ENCODE measurements around the gene TUBGCP6.

Gene TUBGCP6

DNA sequence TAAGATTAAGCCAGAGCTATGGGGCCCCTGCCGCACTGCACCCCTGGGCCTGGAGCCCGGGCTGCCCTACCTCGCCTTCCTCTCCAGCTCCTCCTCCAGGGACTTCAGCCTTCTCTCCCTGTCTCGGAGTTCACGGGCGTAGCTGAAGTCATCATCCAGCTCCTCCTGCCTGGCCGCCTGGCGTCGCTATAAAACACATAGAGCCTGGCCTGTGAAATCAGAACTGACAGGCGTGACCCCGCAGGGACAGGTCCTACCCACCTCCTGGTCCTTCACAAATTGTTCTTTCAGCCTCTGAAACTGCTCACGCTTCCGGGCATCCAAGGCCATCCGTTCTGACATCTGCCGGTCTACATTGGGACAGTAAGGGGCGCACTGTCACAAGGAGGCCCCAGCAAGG, 20.8 kb downstream of the TUBGCP6 start:
- no peak for DNase-seq

- no peak for DNase-seq
Measured at GRCh38 chr22:50222508-50222907, 22.3 kb downstream of the TUBGCP6 start.

DNA sequence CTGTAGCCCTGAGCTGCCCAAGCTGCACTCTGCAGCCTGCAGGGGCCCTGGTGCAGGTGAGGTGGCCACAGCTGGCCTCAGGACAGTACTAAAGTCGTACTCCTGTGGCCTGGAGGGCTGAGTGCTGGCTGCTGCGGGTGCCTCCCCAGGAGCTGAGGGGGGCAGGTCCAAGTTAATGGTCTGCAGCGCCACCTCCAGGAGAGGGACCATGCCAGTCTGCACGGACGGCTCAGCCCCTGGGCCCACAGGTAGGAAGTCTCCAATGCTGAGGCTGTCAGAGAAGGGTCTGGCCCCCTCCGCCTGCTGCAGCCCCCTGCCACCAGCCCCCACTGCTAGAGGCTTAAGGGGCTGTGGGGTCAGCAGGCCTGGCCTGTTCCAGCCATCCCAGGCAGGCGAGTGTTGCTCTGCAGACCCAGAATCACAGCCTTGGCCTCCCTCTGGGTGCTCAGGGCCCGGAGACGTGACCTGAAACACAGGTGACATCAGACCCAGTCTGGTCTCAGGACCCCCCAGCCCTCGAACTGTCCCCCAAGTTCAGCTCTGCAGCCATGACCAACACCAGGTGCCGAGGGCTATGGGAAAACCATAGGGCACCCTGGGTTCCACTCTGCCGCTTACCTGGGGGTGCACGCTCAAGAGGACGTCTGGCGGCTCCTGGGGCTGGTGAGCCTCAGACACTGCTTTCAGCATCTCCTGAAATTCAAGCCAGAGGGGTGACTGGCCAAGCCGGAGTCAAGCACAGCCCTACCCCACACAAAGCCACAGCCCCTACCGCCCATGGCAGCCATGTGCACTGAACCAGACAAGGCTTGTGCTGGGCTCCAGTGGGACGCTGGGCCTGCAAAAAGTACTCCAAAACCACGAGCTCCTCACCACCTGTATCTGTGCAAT, 23.2 kb downstream of the TUBGCP6 start:
- no peak for DNase-seq

DNA sequence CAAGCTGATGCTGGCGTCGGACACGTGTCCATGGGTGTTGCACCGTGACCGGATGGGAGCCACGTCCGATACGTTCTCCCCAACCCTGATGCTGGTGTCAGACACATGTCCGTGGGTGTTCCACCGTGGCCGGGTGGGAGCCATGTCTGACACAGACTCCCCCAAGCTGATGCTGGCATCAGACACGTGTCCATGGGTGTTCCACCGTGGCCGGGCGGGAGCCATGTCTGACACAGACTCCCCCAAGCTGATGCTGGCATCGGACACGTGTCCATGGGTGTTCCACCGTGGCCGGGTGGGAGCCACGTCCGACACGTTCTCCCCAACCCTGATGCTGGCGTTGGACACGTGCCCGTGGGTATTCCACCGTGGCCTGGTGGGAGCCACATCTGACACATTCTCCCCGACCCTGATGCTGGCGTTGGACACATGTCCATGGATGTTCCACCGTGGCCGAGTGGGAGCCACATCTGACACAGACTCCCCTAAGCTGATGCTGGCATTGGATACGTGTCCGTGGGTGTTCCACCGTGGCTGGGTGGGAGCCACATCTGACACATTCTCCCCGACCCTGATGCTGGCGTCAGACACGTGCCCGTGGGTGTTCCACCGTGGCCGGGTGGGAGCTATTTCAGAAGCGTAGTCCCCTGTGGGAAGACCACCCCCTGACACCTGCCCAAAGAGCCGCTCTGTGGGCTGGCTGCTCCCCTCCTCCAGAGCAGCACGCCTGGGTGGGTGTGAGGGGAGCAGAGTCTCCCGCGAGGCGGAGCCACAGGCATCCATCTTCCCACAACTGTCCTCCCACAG, 24.0 kb downstream of the TUBGCP6 start:
- no peak for DNase-seq

DNA sequence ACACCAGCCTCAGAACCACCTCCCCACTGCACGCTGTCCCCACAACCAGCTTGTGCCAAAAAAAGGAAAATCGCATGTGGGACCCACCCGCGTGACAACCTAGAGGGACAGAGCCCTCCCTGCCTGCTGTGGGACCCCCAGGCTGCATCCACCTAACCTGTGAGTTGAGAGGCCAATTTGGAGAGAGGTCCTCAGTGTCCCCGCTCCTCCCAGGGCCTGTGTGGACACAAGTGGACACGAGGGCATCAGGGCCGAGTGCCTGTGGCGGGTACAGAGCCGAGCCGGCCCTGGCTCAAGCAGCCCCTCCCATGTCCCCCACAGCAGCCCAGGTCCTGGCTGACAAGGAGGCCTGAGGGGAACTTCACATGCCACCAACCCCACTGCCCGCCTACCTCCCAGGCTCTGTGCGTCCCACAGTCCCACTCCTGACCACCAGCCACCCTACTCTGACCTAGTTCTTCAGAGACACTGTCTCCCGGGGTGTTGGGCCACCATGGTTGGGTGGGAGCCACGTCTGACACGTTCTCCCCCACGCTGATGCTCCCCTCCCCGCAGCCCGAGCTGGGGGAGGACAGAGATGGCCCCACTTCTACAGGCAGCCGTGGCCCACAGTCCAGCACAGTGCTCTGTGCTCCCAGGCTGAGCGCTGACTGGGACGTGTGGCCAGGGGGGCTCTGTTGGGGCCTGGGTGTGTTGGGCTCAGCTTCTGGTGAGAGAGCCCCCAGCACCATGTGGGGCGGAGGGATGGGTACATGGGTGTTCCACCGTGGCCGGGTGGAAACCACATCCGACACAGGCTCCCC, 24.8 kb downstream of the TUBGCP6 start:
- no peak for DNase-seq

DNA sequence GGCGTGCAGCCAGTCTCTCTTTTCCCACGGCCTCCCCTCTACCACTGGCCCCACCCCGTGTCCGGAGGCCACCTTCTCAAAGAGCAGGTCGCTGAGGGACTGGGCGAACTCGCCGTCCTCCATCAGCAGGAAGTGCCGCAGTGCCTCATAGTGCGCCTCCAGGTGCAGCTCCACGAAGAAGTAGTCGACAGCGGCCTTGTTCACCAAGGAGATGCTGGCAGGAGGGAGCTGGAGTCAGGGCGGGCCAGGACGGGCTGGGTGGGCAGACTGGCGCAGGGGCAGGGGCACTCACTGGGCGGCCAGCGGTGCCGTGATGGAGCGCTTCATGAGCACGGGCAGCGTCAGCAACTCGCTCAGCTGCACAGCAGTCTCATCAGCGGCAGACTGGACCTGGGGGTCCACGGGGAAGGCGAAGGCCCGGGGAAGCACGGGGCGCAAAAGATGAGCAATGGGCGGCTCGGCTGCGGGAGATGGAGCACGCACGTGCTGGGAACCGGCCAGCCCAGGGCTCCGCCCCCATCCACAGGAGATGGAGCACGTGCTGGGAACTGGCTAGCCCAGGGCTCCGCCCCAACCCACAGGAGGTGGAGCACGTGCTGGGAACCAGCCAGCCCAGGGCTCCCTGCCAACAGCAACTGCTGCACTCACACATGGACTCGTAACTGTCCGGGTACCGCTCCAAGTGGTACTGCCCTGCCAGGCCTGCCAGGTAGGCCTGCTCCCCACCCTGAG, 25.7 kb downstream of the TUBGCP6 start:
- DNase-seq: no peak

- DNase-seq: no peak
Measured at GRCh38 chr22:50218153-50218995, 26.4 kb downstream of the TUBGCP6 start.

GRCh38 chr22:50217543-50218152, 27.2 kb downstream of the TUBGCP6 start:
- DNase-seq: no peak

DNA sequence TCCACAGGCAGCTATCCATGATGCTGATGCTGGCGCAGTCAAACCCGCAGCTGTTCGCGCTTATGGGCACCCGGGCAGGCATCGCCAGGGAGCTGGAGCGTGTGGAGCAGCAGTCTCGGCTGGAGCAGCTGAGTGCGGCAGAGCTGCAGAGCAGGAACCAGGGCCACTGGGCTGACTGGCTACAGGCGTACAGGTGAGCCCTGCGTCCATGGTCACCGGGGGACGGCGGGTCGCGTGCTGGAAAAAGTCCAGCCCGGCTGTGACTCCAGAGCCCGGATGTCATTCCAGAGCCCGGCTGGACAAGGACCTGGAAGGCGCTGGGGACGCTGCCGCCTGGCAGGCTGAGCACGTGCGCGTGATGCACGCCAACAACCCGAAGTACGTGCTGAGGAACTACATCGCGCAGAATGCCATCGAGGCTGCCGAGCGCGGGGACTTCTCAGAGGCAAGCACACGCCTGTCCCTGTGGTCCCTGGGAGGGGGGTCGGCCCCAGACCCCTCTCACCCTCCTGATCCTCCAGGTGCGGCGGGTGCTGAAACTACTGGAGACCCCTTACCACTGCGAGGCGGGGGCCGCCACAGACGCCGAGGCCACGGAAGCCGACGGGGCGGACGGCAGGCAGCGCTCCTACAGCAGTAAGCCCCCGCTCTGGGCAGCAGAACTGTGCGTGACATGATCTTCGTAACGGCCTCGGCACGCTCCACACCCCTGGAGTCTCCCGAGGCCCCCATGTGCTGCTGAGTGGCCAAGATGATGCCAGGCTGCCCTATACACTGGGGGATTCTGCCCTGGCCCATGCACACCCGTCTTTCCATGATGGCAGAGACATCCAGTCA, 27.9 kb downstream of the TUBGCP6 start:
- no peak for DNase-seq

DNA sequence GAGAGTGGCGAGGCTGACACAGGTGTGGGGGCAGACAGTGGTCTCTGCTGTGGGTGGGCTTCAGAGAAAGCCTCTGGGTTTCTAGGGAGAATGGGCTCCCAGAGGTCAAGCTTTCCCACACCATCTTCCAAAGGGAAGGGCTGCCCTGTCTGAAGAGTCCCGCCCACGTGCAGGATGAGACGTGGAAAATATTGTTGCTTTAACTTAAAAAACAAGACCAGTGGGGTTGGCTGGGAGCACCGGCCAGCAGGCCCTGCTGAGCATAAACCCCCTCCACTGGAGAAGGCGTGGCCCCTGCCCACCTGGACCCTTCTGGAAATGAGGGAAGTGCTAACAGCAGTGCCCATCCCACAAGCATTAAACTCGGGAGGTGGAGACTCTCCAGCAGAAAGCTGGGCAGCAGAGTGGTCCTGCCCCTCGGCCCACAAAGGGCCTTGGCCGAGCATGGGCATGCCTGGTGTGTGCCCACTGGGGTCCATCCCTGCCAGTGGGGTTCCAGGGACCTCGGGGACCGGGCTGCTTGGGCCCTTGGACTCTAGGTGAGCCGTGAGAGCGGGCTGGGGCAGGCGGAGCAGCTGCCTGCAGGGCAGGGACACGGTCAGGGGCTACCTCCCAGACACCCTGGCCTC, 28.7 kb downstream of the TUBGCP6 start:
- DNase-seq: no peak

- no peak for DNase-seq
Measured at GRCh38 chr22:50215297-50216054, 29.3 kb downstream of the TUBGCP6 start.

- DNase-seq: no peak
Measured at GRCh38 chr22:50213263-50213662, 31.6 kb downstream of the TUBGCP6 start.

DNA sequence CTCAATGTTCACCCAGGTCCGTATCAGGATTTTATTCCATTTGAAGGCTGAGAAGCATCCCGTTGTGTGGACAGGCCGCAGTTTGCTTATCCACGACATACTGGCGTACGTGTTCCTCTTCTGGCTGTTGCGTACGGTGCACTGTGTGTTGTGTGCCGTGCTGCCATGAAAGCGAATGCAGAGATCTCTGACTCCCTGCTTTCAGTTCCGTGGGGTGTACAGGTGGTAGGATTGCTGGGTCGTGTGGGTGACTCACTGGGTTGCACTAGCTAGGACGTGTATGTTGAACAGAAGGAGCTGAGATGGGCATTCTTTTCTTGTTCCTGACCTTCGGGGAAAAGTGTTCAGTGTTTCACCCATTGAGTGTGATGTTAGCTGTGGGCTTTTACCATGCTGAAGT, 33.7 kb downstream of the TUBGCP6 start:
- DNase-seq: no peak

DNA sequence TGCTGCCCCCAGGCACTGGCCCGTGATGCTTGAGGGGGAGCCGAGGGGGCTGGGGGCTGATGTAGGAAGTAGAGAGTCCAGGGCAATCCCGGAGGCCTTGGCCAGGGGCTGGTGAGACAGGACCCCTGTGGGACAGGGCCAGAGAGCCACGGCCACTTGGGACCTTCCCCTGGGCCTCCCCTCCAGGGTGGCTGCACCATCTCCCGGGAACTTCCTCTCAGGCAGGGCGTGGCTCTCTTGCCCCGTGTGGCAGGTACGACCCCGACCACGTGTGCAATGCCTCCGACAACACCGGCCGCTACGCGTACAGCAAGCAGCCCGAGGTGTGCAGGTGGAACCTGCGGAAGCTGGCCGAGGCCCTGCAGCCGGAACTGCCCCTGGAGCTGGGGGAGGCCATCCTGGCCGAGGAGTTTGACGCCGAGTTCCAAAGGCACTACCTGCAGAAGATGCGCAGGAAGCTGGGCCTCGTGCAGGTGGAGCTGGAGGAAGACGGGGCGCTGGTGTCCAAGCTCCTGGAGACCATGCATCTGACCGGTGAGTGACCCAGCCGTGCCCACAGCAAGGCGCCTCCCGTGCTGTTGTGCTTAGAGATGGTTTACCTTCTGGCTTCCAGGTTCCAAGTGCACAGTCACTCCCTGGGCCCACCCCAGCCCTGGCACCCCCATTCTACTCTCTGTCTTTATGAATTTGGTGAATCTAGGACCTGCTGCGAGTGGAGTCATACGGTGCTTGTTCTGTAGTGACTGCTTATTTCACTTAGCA, 34.3 kb downstream of the TUBGCP6 start:
- no peak for DNase-seq

GRCh38 chr22:50209893-50210292, 34.9 kb downstream of the TUBGCP6 start:
- peak in 6 of 14 donors; percentile 7 to 68 (median 19) for DNase-seq

GRCh38 chr22:50208939-50209892, 35.6 kb downstream of the TUBGCP6 start:
- no peak for DNase-seq

Data from C1 segment of cervical spinal cord (tissue), 14 donors.